ENCODE data around the gene MALT1. TPM values are rescaled to one million over a fixed set of nuclear protein-coding genes. Genes with fewer than 3 reads are reported as not detected.

Gene MALT1
- total RNA-seq, 5 donors from 2014 or later (not counting 1 experiment from before 2014, with no cell fraction given): 54.5 to 83.2 (median 69.5) TPM

- 67% methylated on average over 1 of the region's 1 CpG for WGBS (ENCODE audit: insufficient coverage)
- DNase-seq (no peak), ATAC-seq (replicated peaks in 1 of 4) (no peak)
- POLR2A ChIA-PET: no interaction called here
- CTCF ChIA-PET: no interaction called here
- no peaks in the 10 kb centered on the region for H3K9me3 Mint-ChIP-seq
- Histone ChIP-seq H3K27ac (ENCODE audit: low read length) (no peak overlapping the region), H3K27me3 (replicated peaks in 1 of 2; ENCODE audit: control insufficient read depth in 2 of 2, extremely low read depth in 1 of 2, insufficient read depth in 2 of 2, low read length in 1 of 2) (peaks cover 0 to 22% of the 10 kb centered on the region in 2 experiments), H3K4me1 (ENCODE audit: control insufficient read depth in 1 of 2, extremely low read depth in 1 of 2, insufficient read depth in 2 of 2, low read length in 2 of 2) (no peaks in the 10 kb centered on the region), H3K36me3 (ENCODE audit: control insufficient read depth in 2 of 2, extremely low read depth in 1 of 2, insufficient read depth in 1 of 2, low read length in 1 of 2) (no peaks in the 10 kb centered on the region), H3K9me3 (no peaks in the 10 kb centered on the region), H3K4me3 (ENCODE audit: control insufficient read depth in 1 of 2, extremely low read depth in 1 of 2, low read length in 1 of 2) (no peak overlapping the region)
- no peak overlapping the region for H3K4me3 Mint-ChIP-seq
- H3K4me1 Mint-ChIP-seq: no peaks in the 10 kb centered on the region
- peaks cover 23 to 28% of the 10 kb centered on the region in 2 donors for H3K27me3 Mint-ChIP-seq
- H3K27ac Mint-ChIP-seq: no peak overlapping the region
- H3K36me3 Mint-ChIP-seq: no peaks in the 10 kb centered on the region
These were observed 122.1 kb downstream of the MALT1 start for GRCh38 chr18:58793361-58793760.

GRCh38 chr18:58796220-58796619, 125.0 kb downstream of the MALT1 start:
- no peak overlapping the region for H3K27ac ChIP-seq (ENCODE audit: low read length)

GRCh38 chr18:58800582-58800981, 129.3 kb downstream of the MALT1 start:
- Histone ChIP-seq H3K36me3 (ENCODE audit: control insufficient read depth in 2 of 2, extremely low read depth in 1 of 2, insufficient read depth in 1 of 2, low read length in 1 of 2) (no peaks in the 10 kb centered on the region), H3K27me3 (replicated peaks in 1 of 2; ENCODE audit: control insufficient read depth in 2 of 2, extremely low read depth in 1 of 2, insufficient read depth in 2 of 2, low read length in 1 of 2) (peaks cover 0 to 7% of the 10 kb centered on the region in 2 experiments), H3K27ac (ENCODE audit: low read length) (no peak overlapping the region), H3K4me1 (ENCODE audit: control insufficient read depth in 1 of 2, extremely low read depth in 1 of 2, insufficient read depth in 2 of 2, low read length in 2 of 2) (no peaks in the 10 kb centered on the region), H3K4me3 (ENCODE audit: control insufficient read depth in 1 of 2, extremely low read depth in 1 of 2, low read length in 1 of 2) (no peak overlapping the region), H3K9me3 (no peaks in the 10 kb centered on the region)
- no peak for DNase-seq
- POLR2A ChIA-PET: interaction anchor here in 1 of 2 donors (0.7 kb wide), 1 partner anchor 83 kb away, joined by 7 read pairs; no protein-coding TSS in a partner anchor
- Mint-ChIP-seq H3K4me1 (no peaks in the 10 kb centered on the region), H3K27ac (no peak overlapping the region), H3K9me3 (no peaks in the 10 kb centered on the region), H3K27me3 (peaks cover 18 to 35% of the 10 kb centered on the region in 2 donors), H3K36me3 (no peaks in the 10 kb centered on the region), H3K4me3 (no peak overlapping the region)
- no peak for ATAC-seq (replicated peaks in 1 of 4)
- 14% methylated on average over 1 of the region's 4 CpGs for WGBS (ENCODE audit: insufficient coverage)
- CTCF ChIA-PET: no interaction called here

More at GRCh38 chr18:58796220-58796619, 125.0 kb downstream of the MALT1 start:
- H3K4me1 Mint-ChIP-seq: no peaks in the 10 kb centered on the region
- Histone ChIP-seq H3K36me3 (ENCODE audit: control insufficient read depth in 2 of 2, extremely low read depth in 1 of 2, insufficient read depth in 1 of 2, low read length in 1 of 2) (no peaks in the 10 kb centered on the region), H3K9me3 (no peaks in the 10 kb centered on the region), H3K4me3 (ENCODE audit: control insufficient read depth in 1 of 2, extremely low read depth in 1 of 2, low read length in 1 of 2) (no peak overlapping the region), H3K27me3 (replicated peaks in 1 of 2; ENCODE audit: control insufficient read depth in 2 of 2, extremely low read depth in 1 of 2, insufficient read depth in 2 of 2, low read length in 1 of 2) (peaks cover 0 to 10% of the 10 kb centered on the region in 2 experiments), H3K4me1 (ENCODE audit: control insufficient read depth in 1 of 2, extremely low read depth in 1 of 2, insufficient read depth in 2 of 2, low read length in 2 of 2) (no peaks in the 10 kb centered on the region)
- ChIA-PET CTCF (no interaction called here), POLR2A (interaction anchor here (0.6 to 0.7 kb wide), 2 partner anchors 180 to 351 kb away, joined by 3 read pairs; no protein-coding TSS in a partner anchor)
- no peak overlapping the region for H3K27ac Mint-ChIP-seq
- no CpG with 5 or more reads among the region's 1 CpG for WGBS (ENCODE audit: insufficient coverage)
- peaks cover 18 to 27% of the 10 kb centered on the region in 2 donors for H3K27me3 Mint-ChIP-seq
- no peaks in the 10 kb centered on the region for H3K36me3 Mint-ChIP-seq
- no peaks in the 10 kb centered on the region for H3K9me3 Mint-ChIP-seq
- ATAC-seq (replicated peaks in 1 of 4) (no peak), DNase-seq (no peak)
- H3K4me3 Mint-ChIP-seq: no peak overlapping the region

GRCh38 chr18:58802959-58803358, 131.7 kb downstream of the MALT1 start:
- H3K27ac ChIP-seq (ENCODE audit: low read length): no peak overlapping the region
- Mint-ChIP-seq H3K9me3 (no peaks in the 10 kb centered on the region), H3K4me3 (no peak overlapping the region), H3K27ac (no peak overlapping the region), H3K4me1 (no peaks in the 10 kb centered on the region), H3K27me3 (peaks cover 30 to 35% of the 10 kb centered on the region in 2 donors), H3K36me3 (no peaks in the 10 kb centered on the region)
- H3K4me3 ChIP-seq (ENCODE audit: control insufficient read depth in 1 of 2, extremely low read depth in 1 of 2, low read length in 1 of 2): no peak overlapping the region
- ChIA-PET CTCF (no interaction called here), POLR2A (no interaction called here)
- no peak for DNase-seq
- no peak for ATAC-seq (replicated peaks in 1 of 4)
- H3K9me3 ChIP-seq: no peaks in the 10 kb centered on the region
- H3K27me3 ChIP-seq (replicated peaks in 1 of 2; ENCODE audit: control insufficient read depth in 2 of 2, extremely low read depth in 1 of 2, insufficient read depth in 2 of 2, low read length in 1 of 2): peaks cover 0 to 4% of the 10 kb centered on the region in 2 experiments
- H3K4me1 ChIP-seq (ENCODE audit: control insufficient read depth in 1 of 2, extremely low read depth in 1 of 2, insufficient read depth in 2 of 2, low read length in 2 of 2): no peaks in the 10 kb centered on the region
- WGBS (ENCODE audit: insufficient coverage): 92% methylated on average over 2 of the region's 5 CpGs
- H3K36me3 ChIP-seq (ENCODE audit: control insufficient read depth in 2 of 2, extremely low read depth in 1 of 2, insufficient read depth in 1 of 2, low read length in 1 of 2): no peaks in the 10 kb centered on the region

- Histone ChIP-seq H3K27me3 (replicated peaks in 1 of 2; ENCODE audit: control insufficient read depth in 2 of 2, extremely low read depth in 1 of 2, insufficient read depth in 2 of 2, low read length in 1 of 2) (peaks cover 0 to 4% of the 10 kb centered on the region in 2 experiments), H3K4me3 (ENCODE audit: control insufficient read depth in 1 of 2, extremely low read depth in 1 of 2, low read length in 1 of 2) (no peak overlapping the region), H3K36me3 (ENCODE audit: control insufficient read depth in 2 of 2, extremely low read depth in 1 of 2, insufficient read depth in 1 of 2, low read length in 1 of 2) (no peaks in the 10 kb centered on the region), H3K27ac (ENCODE audit: low read length) (no peak overlapping the region), H3K9me3 (no peaks in the 10 kb centered on the region), H3K4me1 (ENCODE audit: control insufficient read depth in 1 of 2, extremely low read depth in 1 of 2, insufficient read depth in 2 of 2, low read length in 2 of 2) (no peaks in the 10 kb centered on the region)
- no peak overlapping the region for H3K27ac Mint-ChIP-seq
- no peaks in the 10 kb centered on the region for H3K36me3 Mint-ChIP-seq
- peaks cover 37 to 40% of the 10 kb centered on the region in 2 donors for H3K27me3 Mint-ChIP-seq
- CTCF ChIA-PET: interaction anchor here in 1 of 2 donors (0.6 kb wide), 1 partner anchor 406 kb away, joined by 5 read pairs; no protein-coding TSS in a partner anchor
- DNase-seq (no peak), ATAC-seq (replicated peaks in 1 of 4) (no peak)
- no peaks in the 10 kb centered on the region for H3K9me3 Mint-ChIP-seq
- WGBS (ENCODE audit: insufficient coverage): 94% methylated on average over 2 of the region's 4 CpGs
- POLR2A ChIA-PET: interaction anchor here in 1 of 2 donors (0.6 kb wide), 1 partner anchor 14 kb away, joined by 9 read pairs; no protein-coding TSS in a partner anchor
- H3K4me3 Mint-ChIP-seq: no peak overlapping the region
- no peaks in the 10 kb centered on the region for H3K4me1 Mint-ChIP-seq
These were observed 132.7 kb downstream of the MALT1 start for GRCh38 chr18:58803978-58804377.

Other genes with a start within 250 kb of the MALT1 start
- gene ALPK2, start 42.4 kb upstream of the MALT1 start, total RNA-seq: 1 to 10 TPM in 3 of 5 donors, under 1 TPM in 2; 0.25 to 3.1 (median 1.1) TPM
- 10 to 100 TPM in 1 of 5 donors, 1 to 10 TPM in 4; 5.0 to 14.2 (median 7.8) TPM for gene ZNF532, start 193.4 kb downstream of the MALT1 start, total RNA-seq